NCI-H2107 treated with DMSO at 0.1 percent for 48 hours (cell line): ENCODE results near the gene PCARE.

ENCODE experiments used
- DNase-seq: peaks from one replicate; lab custom pipeline; 2025; ENCODE audit not compliant: unreplicated experiment; lab: John Stamatoyannopoulos, UW

The PCARE gene

GRCh38 chr2:29063646-29064345, 10.5 kb downstream of the PCARE start:
- DNase-seq: no peak

DNA sequence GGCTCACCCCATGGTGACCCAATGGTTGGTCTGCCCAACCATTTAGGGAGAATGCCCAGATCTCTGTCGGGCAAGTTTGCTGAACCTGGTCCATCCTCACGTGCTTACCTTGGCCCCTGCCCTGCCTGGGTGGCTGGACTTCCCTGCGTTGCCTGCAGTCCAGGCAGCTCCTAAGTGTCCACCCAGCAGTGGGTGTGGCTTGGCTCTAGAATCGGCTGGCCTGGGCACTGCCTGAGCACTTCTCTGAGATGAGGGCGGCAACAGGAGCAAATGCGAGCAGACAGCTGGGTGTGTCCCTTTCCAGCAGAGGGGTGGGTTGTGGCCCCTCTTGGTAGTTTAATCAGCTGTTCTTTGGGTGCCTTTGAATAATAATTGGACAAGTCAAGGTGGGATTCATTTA, 11.3 kb downstream of the PCARE start:
- DNase-seq: no peak

DNA sequence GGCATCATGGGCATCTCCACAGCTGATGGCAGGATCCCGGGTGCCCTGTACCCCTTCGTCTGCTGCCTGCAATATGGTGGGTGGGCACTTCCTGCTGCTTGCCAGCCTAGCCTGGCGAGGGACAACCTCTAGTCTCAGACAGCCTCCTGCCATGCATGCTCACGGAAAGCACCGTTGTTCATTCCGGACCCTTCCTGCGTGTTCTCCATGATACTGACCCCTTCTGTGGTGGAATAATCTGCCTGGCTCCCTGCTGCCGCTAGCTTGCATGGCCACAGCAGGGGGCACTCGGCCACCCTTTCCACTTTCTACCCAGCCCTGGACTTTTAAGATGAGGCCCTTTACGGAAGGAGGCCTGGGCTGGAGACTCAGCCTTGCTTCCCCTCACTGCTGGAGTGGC, 12.0 kb downstream of the PCARE start:
- DNase-seq: no peak

DNA sequence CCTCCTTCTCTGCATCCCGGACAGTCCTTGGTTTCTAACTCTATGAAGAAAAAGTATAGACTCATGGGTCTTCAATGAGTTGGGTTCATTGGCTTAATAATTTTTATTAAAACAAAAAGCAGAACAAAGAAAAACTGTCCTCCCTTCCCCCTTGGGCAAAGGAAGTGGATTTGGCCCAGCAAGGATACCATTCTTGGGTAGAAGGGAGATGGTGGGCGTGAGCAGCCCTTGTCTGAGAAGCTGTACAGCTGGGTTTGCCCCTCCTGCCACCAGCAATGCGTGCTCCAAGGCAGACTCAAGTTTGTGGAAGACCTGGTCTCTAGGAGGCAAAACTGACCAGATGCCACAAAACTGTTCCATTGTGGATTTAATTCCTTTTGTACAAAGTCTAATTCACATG, 12.7 kb downstream of the PCARE start:
- no peak for DNase-seq

DNA sequence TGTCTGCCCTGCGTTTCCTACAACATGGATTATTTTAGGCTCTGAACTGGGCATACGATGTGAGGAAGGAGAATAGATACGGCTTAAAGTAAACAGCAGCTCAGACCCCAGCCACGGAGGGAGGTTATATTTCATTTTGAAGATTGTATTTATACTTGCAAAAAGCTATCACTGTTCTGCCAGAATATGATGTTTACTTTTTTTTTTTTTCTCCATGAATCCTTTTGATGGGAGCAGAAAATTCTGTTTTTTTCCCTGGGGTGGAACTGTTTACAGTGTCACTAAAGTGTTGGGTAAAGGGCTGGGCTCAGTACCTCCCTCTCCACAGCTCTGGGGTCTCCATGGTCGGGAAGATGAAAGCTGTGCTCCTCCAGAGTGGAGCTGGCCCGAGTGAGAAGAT, 13.1 kb downstream of the PCARE start:
- DNase-seq: no peak

GRCh38 chr2:29060441-29060840, 13.9 kb downstream of the PCARE start:
- DNase-seq: no peak

DNA sequence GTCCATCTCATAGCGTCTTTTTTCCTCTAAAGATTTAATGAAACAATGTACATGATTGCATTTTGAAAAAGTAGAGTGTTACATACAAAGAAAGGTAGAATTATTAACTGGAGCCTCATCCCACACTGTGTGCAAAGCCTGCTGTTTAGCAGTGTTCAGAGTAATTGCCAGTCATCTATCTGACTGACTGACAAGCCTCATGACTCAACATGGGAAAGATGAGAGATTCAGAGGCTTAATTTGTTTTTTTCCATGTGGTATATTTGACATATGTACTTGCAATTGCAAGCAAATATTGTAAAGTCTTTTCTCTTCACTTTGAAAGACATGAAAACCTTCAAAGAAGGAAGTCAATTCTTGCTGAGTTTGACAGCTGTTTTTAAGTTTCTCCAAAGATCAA, 14.7 kb downstream of the PCARE start:
- DNase-seq: no peak

DNA sequence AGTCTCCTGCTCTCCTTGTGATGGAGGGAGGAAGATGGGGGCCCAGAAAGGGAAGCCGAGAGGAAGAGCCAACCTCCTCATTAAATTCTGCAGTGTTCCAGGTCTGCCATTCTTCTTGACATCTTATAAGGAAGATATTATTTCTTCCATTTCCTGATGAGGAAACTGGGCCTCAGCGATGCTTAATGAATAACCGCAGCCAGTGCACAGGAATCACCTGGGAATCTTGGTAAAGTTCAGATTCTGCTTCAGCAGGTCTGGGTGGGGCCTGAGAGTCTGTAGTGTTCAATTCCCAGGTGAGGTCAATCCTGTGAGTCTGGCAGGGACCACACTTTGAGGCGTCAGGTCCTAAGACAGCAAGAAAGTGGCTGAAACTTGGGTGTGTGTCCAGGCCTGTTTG, 17.3 kb downstream of the PCARE start:
- DNase-seq: no peak

- no peak for DNase-seq
Measured at GRCh38 chr2:29056452-29056851, 17.9 kb downstream of the PCARE start.

- no peak for DNase-seq
Measured at GRCh38 chr2:29055601-29056000, 18.7 kb downstream of the PCARE start.

DNA sequence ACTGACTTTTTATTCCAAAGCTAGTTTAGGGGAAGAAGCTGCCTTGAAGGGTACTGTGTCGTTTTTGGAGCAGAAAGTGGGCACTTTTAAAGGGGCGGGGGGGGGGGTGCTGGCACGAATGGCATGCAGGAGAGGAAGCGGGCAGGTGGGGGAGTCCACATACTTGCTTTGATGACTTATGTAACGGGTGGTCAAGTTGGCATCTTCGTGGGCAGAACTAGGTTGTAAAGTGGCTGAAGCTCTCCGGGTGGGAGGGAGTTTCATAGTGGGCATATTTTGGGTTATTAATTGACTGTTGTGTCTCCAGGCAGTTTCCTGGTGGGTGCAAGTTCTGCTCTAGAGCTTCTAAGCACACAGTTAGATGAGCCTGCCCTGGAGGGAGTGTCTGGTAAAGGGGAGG, 19.9 kb downstream of the PCARE start:
- no peak for DNase-seq

DNA sequence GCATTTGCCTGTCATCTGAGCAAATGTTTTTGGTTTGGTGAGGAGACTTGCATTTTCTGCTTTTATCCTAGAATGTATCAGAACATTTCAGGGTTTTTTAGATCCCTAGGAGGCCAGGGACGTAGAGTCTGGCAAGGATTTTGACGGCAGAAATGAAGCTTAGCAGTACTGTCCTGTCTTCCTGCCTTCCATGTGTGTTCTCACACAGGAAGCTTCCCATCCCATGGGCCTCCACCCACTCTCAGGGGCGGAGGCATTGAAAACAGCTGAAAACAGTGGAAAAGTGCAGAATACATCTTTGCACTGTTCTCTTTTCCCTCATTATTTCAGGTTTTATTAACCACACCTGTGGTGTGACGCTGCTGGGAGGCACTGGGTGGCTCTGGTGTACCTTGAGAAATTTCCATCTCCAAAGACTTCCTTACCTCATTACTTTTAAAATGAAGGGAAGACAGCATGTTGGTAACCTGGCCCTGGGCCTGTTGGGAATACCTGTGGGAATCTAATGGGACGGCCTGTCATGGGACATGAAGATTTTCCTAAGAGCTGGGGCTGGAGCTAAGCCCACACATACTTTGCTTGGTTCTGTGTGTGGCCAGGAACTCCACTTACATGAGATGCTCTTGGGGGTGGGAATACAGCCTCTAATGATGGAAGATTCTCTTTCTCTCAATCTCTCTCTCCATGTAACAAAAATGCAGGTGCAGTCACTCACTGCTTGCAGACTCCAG, 20.5 kb downstream of the PCARE start:
- DNase-seq: no peak

DNA sequence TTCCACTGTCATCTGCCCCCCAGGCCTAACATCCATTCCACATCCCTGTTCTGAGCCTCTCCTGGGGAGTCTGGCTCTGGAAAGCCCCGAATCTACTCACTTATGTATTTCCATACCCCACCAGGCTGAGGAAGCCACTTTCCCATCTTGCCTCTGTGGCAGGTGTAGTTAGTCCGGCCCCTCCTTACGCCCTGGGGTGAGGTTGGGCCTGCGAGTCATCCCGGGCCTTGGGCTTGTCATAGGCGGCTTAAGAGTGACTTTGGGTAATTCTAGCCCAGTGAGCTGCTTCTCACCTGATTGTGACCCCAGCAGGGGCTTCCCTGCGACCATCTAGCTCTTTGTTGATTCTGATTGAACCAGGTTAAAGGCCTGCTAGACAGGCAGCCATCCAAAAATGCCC, 21.1 kb downstream of the PCARE start:
- DNase-seq: no peak

- no peak for DNase-seq
Measured at GRCh38 chr2:29052807-29053206, 21.5 kb downstream of the PCARE start.

- no peak for DNase-seq
Measured at GRCh38 chr2:29051730-29052129, 22.6 kb downstream of the PCARE start.

GRCh38 chr2:29050591-29050990, 23.7 kb downstream of the PCARE start:
- DNase-seq: peak; percentile 20

DNA sequence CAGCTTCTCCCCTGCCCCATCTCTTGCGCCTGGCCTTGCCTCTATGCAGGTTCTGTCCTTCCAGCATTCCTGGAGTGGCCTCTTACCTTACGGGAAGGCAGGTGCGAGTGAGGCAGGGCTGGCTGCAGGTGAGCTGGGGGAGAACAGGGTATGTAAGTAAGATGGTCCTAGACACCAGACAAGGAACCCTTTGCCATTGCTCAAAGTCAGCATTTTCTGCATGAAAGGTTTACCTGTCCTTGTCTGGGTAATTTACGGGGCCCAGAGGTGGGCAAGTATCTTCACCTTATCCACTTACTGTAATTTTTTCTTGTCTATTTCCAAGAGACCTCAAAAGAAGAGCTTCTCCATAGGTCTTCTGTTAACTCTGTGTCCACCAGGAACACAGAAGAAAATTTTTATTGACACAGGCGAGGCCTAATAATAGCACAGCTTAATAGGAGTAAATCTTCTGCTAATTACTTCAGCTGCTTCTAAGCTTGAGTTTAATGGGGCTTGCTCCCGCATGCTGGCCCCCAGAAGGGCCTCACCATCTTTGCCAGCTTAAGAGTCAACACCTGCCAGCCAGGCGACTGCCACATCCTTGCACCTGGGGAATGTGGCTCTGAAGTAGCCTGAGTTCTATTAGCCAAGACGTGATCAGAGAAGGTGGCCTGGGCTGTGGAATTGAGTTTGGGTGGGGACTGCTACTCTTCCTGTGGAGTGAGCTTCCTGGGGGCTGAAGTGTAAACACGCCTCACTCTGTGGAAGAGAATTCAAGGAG, 27.1 kb downstream of the PCARE start:
- no peak for DNase-seq

- DNase-seq: no peak
Measured at GRCh38 chr2:29046321-29046720, 28.0 kb downstream of the PCARE start.

DNA sequence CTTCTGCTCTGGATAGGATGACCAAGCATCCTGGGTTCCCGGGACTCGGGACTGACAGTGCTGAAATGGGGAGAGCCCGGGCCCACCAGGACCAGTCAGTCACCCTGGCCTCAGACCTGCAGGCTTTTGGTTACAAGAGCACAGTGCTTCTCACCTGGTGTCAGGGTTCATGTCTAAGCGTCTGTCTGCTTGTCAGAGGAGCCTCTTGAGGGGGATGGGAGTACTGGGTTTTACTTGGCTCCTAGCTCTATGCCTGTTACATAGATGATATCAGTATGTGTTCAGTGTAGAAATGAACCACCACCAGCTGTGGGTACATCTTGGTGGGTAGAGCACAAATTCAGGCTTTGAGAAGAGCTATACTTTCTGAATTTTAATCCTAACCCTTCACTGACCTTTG, 29.9 kb downstream of the PCARE start:
- DNase-seq: no peak

- no peak for DNase-seq
Measured at GRCh38 chr2:29042561-29043075, 31.7 kb downstream of the PCARE start.

- no peak for DNase-seq
Measured at GRCh38 chr2:29041161-29041660, 33.1 kb downstream of the PCARE start.

DNA sequence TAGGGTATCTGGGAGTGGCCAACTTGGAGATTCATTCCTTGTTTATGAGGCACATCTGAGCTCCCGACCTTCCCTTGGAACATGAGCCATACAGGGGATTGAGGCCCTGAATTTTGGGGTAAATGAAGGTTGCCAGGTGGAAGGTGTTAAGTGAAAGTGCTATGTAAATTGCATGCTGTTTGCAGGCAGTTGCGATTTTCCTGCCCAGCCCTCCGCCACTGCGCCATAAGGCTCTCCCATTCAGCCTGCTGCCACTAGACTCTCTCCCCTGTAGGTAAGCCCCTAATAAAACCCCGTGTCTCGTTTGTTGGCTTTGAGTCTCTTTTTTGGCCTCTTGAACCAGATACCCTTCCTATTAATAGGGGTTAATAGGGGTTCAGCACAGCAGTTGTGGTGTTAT, 33.8 kb downstream of the PCARE start:
- no peak for DNase-seq
